CD4-positive, alpha-beta T cell treated with Interferon alpha-2 for 1 hour (primary cell): ENCODE data around the gene SH2D6.

Experiments used
- DNase-seq, 2 donors: peaks; one replicate each; pipeline ENCODE4 v3.0.0-alpha.2; 2020 to 2022

Gene SH2D6

GRCh38 chr2:85441864-85442263 is 23.4 kb downstream of the SH2D6 start:
- DNase-seq = no peak

- DNase-seq = no peak
Measured at GRCh38 chr2:85444629-85445172, 26.2 kb downstream of the SH2D6 start.

- no peak for DNase-seq
Measured at GRCh38 chr2:85445316-85446295, 27.1 kb downstream of the SH2D6 start.

GRCh38 chr2:85446296-85447221 is 28.0 kb downstream of the SH2D6 start:
- no peak for DNase-seq

GRCh38 chr2:85447222-85447585 is 28.7 kb downstream of the SH2D6 start:
- no peak for DNase-seq

GRCh38 chr2:85448461-85449213 is 30.1 kb downstream of the SH2D6 start:
- DNase-seq = no peak

- no peak for DNase-seq
Measured at GRCh38 chr2:85449214-85449588, 30.7 kb downstream of the SH2D6 start.

GRCh38 chr2:85452237-85452636 is 33.7 kb downstream of the SH2D6 start:
- no peak for DNase-seq

- no peak for DNase-seq
Measured at GRCh38 chr2:85453571-85453970, 35.1 kb downstream of the SH2D6 start.

GRCh38 chr2:85455552-85456090 is 37.1 kb downstream of the SH2D6 start:
- DNase-seq = no peak

- DNase-seq = no peak
Measured at GRCh38 chr2:85457043-85457442, 38.5 kb downstream of the SH2D6 start.

- DNase-seq = no peak
Measured at GRCh38 chr2:85457877-85458316, 39.4 kb downstream of the SH2D6 start.

GRCh38 chr2:85458601-85459563 is 40.4 kb downstream of the SH2D6 start:
- DNase-seq = no peak

GRCh38 chr2:85459771-85460170 is 41.3 kb downstream of the SH2D6 start:
- no peak for DNase-seq

- DNase-seq = no peak
Measured at GRCh38 chr2:85462322-85462721, 43.8 kb downstream of the SH2D6 start.

- no peak for DNase-seq
Measured at GRCh38 chr2:85468096-85468703, 49.7 kb downstream of the SH2D6 start.

GRCh38 chr2:85468704-85469349 is 50.3 kb downstream of the SH2D6 start:
- DNase-seq = no peak

- DNase-seq = peak in 1 of 2 donors; percentile 11
Measured at GRCh38 chr2:85470850-85471800, 52.6 kb downstream of the SH2D6 start.

GRCh38 chr2:85472261-85472660 is 53.7 kb downstream of the SH2D6 start:
- DNase-seq = no peak
